ENCODE data around the gene ITGB7.
A peak's percentile ranks its signal among the peaks of the same experiment; 100 is the strongest.
"Not testable (repeated sequence)": the region's sequence is repeated elsewhere in the genome, so short reads cannot be mapped to it uniquely, and the experiment has no call there.

Gene ITGB7

GRCh38 chr12:53217051-53217930 lies 10.2 kb upstream of the ITGB7 start:
- DNase-seq, result no peak

GRCh38 chr12:53215497-53215896 lies 8.4 kb upstream of the ITGB7 start:
- DNase-seq, result no peak

GRCh38 chr12:53214687-53215455 lies 7.8 kb upstream of the ITGB7 start:
- DNase-seq, result no peak

GRCh38 chr12:53214221-53214620 lies 7.2 kb upstream of the ITGB7 start:
- no peak for DNase-seq

GRCh38 chr12:53213348-53213747 lies 6.3 kb upstream of the ITGB7 start:
- peak; percentile 90 for DNase-seq

- no peak for DNase-seq
These were observed 5.9 kb upstream of the ITGB7 start for GRCh38 chr12:53212931-53213330.

- no peak for DNase-seq
These were observed 4.7 kb upstream of the ITGB7 start for GRCh38 chr12:53211476-53212381.

- DNase-seq, result no peak
These were observed 3.8 kb upstream of the ITGB7 start for GRCh38 chr12:53210843-53211242.

- DNase-seq, result no peak
These were observed 1.9 kb upstream of the ITGB7 start for GRCh38 chr12:53208877-53209463.

- DNase-seq, result no peak
These were observed 1.4 kb upstream of the ITGB7 start for GRCh38 chr12:53208435-53208834.

GRCh38 chr12:53205747-53206419 lies 1.2 kb downstream of the ITGB7 start:
- DNase-seq, result no peak

- no peak for DNase-seq
These were observed 2.7 kb downstream of the ITGB7 start for GRCh38 chr12:53204351-53204750.

GRCh38 chr12:53202316-53202715 lies 4.7 kb downstream of the ITGB7 start:
- DNase-seq, result not testable (repeated sequence)

GRCh38 chr12:53201639-53202038 lies 5.4 kb downstream of the ITGB7 start:
- DNase-seq, result no peak

- DNase-seq, result no peak
These were observed 5.9 kb downstream of the ITGB7 start for GRCh38 chr12:53201177-53201541.

- DNase-seq, result no peak
These were observed 6.4 kb downstream of the ITGB7 start for GRCh38 chr12:53200458-53201176.

GRCh38 chr12:53200107-53200457 lies 7.0 kb downstream of the ITGB7 start:
- no peak for DNase-seq

GRCh38 chr12:53199700-53200099 lies 7.4 kb downstream of the ITGB7 start:
- no peak for DNase-seq

GRCh38 chr12:53198486-53199110 lies 8.5 kb downstream of the ITGB7 start:
- no peak for DNase-seq

- DNase-seq, result no peak
These were observed 9.9 kb downstream of the ITGB7 start for GRCh38 chr12:53197011-53197640.

- DNase-seq, result no peak
These were observed 10.6 kb downstream of the ITGB7 start for GRCh38 chr12:53196486-53196885.
